HepG2 (cell line): ENCODE data around the gene INHBC. TPM values are rescaled to one million over a fixed set of nuclear protein-coding genes. Genes with fewer than 3 reads are reported as not detected.

ENCODE experiments used
- AGO1 ChIP-seq: fragments of 200-400 bp; formaldehyde crosslinking; IDR thresholded peaks from 2 replicates; pipeline ENCODE4 v1.6.1; 2017; ENCODE audit warnings: mild to moderate bottlenecking, low read depth, low read length, moderate library complexity; ENCODE audit not compliant: poor library complexity, severe bottlenecking
- FLYWCH1 ChIP-seq: sonication (generic); formaldehyde crosslinking; IDR thresholded peaks from 2 replicates; pipeline ENCODE4 v1.8.1; 2023; ENCODE audit warnings: mild to moderate bottlenecking, missing genetic modification reagents
- HNRNPL ChIP-seq: fragments of 200-400 bp; formaldehyde crosslinking; IDR thresholded peaks from 2 replicates; pipeline ENCODE4 v1.6.1; 2017; ENCODE audit warnings: mild to moderate bottlenecking, low read depth, low read length
- HOMEZ ChIP-seq: IDR thresholded peaks from 2 replicates; pipeline ENCODE4 v1.6.1; 2016; ENCODE audit warnings: low read depth
- JUNB ChIP-seq: sonication (generic); formaldehyde crosslinking; IDR thresholded peaks from 2 replicates; pipeline ENCODE4 v1.8.0; 2022; ENCODE audit warnings: missing genetic modification reagents, mild to moderate bottlenecking, borderline replicate concordance
- KLF13 ChIP-seq: sonication (generic); formaldehyde crosslinking; IDR thresholded peaks from 2 replicates; pipeline ENCODE4 v1.4.0; 2020; ENCODE audit warnings: mild to moderate bottlenecking, missing genetic modification reagents
- MED8 ChIP-seq: sonication (generic); formaldehyde crosslinking; IDR thresholded peaks from 2 replicates; pipeline ENCODE4 v1.8.1; 2023; ENCODE audit warnings: mild to moderate bottlenecking, missing genetic modification reagents; ENCODE audit not compliant: insufficient replicate concordance
- NKX3-1 ChIP-seq: sonication (generic); formaldehyde crosslinking; IDR thresholded peaks from 2 replicates; pipeline ENCODE4 v1.5.0; 2020; ENCODE audit warnings: missing genetic modification reagents
- RFXANK ChIP-seq: IDR thresholded peaks from 2 replicates; pipeline ENCODE4 v1.6.1; 2016
- SOX6 ChIP-seq, 2 experiments: fragments of 450-650 bp in 1 of 2; sonication (generic) in 1 of 2; formaldehyde crosslinking in 1 of 2; IDR thresholded peaks; 2 replicates each; pipeline versions ENCODE4 v1.4.0 to v1.6.1; 2017 to 2020; ENCODE audit warnings: antibody characterized with exemption in 1 of 2, mild to moderate bottlenecking in 1 of 2, missing genetic modification reagents in 1 of 2
- STAT6 ChIP-seq: sonication (generic); formaldehyde crosslinking; IDR thresholded peaks from 2 replicates; pipeline ENCODE4 v1.4.0; 2020; ENCODE audit warnings: missing genetic modification reagents, mild to moderate bottlenecking, borderline replicate concordance
- TOE1 ChIP-seq: sonication (generic); formaldehyde crosslinking; IDR thresholded peaks from 2 replicates; pipeline ENCODE4 v1.4.0; 2020; ENCODE audit warnings: mild to moderate bottlenecking, missing genetic modification reagents
- TSC22D2 ChIP-seq: sonication (generic); formaldehyde crosslinking; IDR thresholded peaks from 2 replicates; pipeline ENCODE4 v1.5.1; 2020; ENCODE audit warnings: missing genetic modification reagents, mild to moderate bottlenecking, borderline replicate concordance
- USF2 ChIP-seq, 2 experiments: sonication (generic) in 1 of 2; formaldehyde crosslinking in 1 of 2; IDR thresholded peaks; 2 replicates each; pipeline versions ENCODE4 v1.5.1 to v1.6.1; 2011 to 2020; ENCODE audit warnings: borderline replicate concordance in 1 of 2, low read depth in 1 of 2, low read length in 1 of 2, mild to moderate bottlenecking in 1 of 2, missing genetic modification reagents in 1 of 2, moderate library complexity in 1 of 2
- ZBTB25 ChIP-seq: IDR thresholded peaks from 2 replicates; pipeline ENCODE4 v1.6.1; 2018; ENCODE audit warnings: missing genetic modification reagents
- ZBTB33 ChIP-seq: sonication (generic); formaldehyde crosslinking; IDR thresholded peaks from 2 replicates; pipeline ENCODE4 v1.4.0; 2020; ENCODE audit warnings: missing genetic modification reagents
- ZBTB42 ChIP-seq: sonication (generic); formaldehyde crosslinking; IDR thresholded peaks from 2 replicates; pipeline ENCODE4 v1.5.0; 2020; ENCODE audit warnings: mild to moderate bottlenecking, missing genetic modification reagents
- ZNF652 ChIP-seq: IDR thresholded peaks from 2 replicates; pipeline ENCODE4 v1.6.1; 2016; ENCODE audit warnings: low read depth, borderline replicate concordance
- ZNF891 ChIP-seq: sonication (generic); formaldehyde crosslinking; IDR thresholded peaks from 2 replicates; pipeline ENCODE4 v1.5.0; 2020; ENCODE audit warnings: mild to moderate bottlenecking, missing genetic modification reagents
- polyA plus RNA-seq, 8 experiments: library from polyadenylated mRNA; depleted of rRNA in 3 of 8; stranded (reverse) in 7 of 8; unstranded in 1 of 8; fragments of >200 nt; fragmentation: Illumina TruSeq in 4 of 8; extraction: Trizol in 4 of 8; gene quantifications; 2 replicates each; pipeline versions ENCODE4 v1.2.1 to v1.2.3, GENCODE V29; 2011 to 2016; ENCODE audit warnings: low read depth in 4 of 8, missing spikeins in 1 of 8, mixed read lengths in 1 of 8; ENCODE audit not compliant: insufficient read depth in 1 of 8
- total RNA-seq, 5 experiments: library from RNA; depleted of rRNA; stranded (reverse); fragments of >200 nt; fragmentation: Illumina TruSeq; extraction: Trizol; gene quantifications; 2 replicates each; pipeline ENCODE4 v1.2.3, GENCODE V29; 2016; ENCODE audit warnings: low read depth in 1 of 5

Gene INHBC
- total and polyA plus RNA-seq, 2 of the 13 experiments (the other 11 are each of a cell fraction or from before 2014, with no cell fraction given) = 1.8 to 13.8 TPM

- TF ChIP-seq STAT6 (no peak), TSC22D2 (CRISPR knock-in tag) (no peak), RFXANK (CRISPR knock-in tag) (0 out of 2 replicates have a peak, but pooled peaks have one; percentile 49), MED8 (peak; percentile 28), KLF13 (no peak), AGO1 (no peak), NKX3-1 (CRISPR knock-in tag) (peak; percentile 69; the same call in 1 of the 2 replicates), HNRNPL (no peak), SOX6 (IDR thresholded peaks at IDR 0.05) (no peak), SOX6 (CRISPR knock-in tag; IDR thresholded peaks at IDR 0.05) (peak; percentile 54; the same call in 1 of the 2 replicates), JUNB (no peak), FLYWCH1 (CRISPR knock-in tag) (no peak), USF2 (IDR thresholded peaks at IDR 0.05; ENCODE audit: low read depth, low read length) (no peak), USF2 (CRISPR knock-in tag; IDR thresholded peaks at IDR 0.05; ENCODE audit: borderline replicate concordance) (no peak), ZBTB42 (CRISPR knock-in tag) (0 out of 2 replicates have a peak, but pooled peaks have one; percentile 70), ZNF891 (CRISPR knock-in tag) (peak; percentile 69; the same call in 1 of the 2 replicates), ZBTB33 (peak; percentile 64; the same call in 1 of the 2 replicates), ZBTB25 (CRISPR knock-in tag) (no peak; the same call in 1 of the 2 replicates), TOE1 (CRISPR knock-in tag) (no peak), HOMEZ (peak; percentile 34; the same call in 1 of the 2 replicates), ZNF652 (CRISPR knock-in tag) (peak; percentile 27; the same call in 1 of the 2 replicates)
These were observed 3.5 kb upstream of the INHBC start, which contains the start of gene R3HDM2 (continued) for GRCh38 chr12:57430931-57431566.
